Right renal cortex interstitium (tissue), 3 donors: ENCODE data around the gene SARS1. TPM values are rescaled to one million over a fixed set of nuclear protein-coding genes. Genes with fewer than 3 reads are reported as not detected.

ENCODE experiments used
- DNase-seq, 3 donors: peaks; one replicate each; pipeline ENCODE4 v3.0.0-alpha.2; 2013; ENCODE audit warnings: low read depth in 3 of 3, low spot score in 2 of 3
- polyA plus RNA-seq, 3 donors: library from polyadenylated mRNA; unstranded; fragments of 120-200 nt; gene quantifications; one replicate each; pipeline ENCODE4 v1.2.1, GENCODE V29; 2013; ENCODE audit not compliant: insufficient read length in 3 of 3

Gene SARS1
- polyA plus RNA-seq, 3 donors = 144 to 154 (median 150) TPM

- no peak for DNase-seq
Observed at GRCh38 chr1:109225711-109226445, 12.2 kb downstream of the SARS1 start.

DNA sequence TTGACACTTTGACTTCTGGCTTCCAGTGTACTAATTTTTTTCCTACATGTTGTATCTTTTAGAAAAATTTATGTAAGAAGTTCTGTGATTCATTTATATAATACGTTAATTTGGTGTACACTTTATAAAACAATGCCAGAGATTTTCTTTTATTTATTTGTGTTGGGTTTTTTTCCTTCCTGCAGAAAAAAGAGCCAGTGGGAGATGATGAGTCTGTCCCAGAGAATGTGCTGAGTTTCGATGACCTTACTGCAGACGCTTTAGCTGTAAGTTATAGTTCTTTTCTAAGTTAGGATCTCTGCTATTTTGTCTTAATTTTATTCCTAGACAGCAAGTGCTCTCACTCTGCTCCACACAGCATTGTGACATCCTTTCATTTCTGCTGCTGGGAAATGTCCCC, 14.4 kb downstream of the SARS1 start:
- no peak for DNase-seq

- no peak for DNase-seq
Observed at GRCh38 chr1:109229531-109230127, 15.9 kb downstream of the SARS1 start.

DNA sequence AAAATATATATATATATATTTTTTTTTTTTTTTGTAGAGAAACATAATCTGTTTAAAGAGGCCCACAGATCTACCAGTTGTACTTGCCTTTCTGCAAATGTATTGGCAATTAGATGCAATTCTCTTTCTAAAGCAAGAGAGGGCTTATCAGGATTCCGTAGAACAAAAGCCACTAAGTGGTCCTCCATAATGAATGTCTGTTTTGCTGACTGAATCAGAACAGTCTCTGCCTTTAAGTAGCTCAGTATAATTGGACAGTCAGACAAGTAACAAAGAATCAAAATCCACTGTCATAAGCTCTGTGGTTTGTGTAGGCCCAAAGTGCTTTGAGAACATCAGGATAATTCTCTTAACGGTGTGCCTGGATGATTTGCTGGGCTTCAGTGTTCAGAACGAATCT, 17.3 kb downstream of the SARS1 start:
- DNase-seq = no peak

DNA sequence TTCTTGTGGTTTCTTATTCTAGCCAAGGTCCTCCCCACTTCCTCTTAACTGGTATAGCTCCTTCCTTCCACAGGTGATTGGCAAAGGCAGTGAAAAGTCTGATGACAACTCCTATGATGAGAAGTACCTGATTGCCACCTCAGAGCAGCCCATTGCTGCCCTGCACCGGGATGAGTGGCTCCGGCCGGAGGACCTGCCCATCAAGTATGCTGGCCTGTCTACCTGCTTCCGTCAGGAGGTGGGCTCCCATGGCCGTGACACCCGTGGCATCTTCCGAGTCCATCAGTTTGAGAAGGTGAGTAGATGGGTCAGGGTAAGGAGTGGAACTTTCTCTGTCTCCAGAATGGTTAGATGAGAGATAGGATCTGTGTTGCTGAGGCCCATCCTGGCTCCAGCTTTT, 21.4 kb downstream of the SARS1 start:
- DNase-seq = no peak

- DNase-seq = no peak
Observed at GRCh38 chr1:109237512-109237911, 23.8 kb downstream of the SARS1 start.

DNA sequence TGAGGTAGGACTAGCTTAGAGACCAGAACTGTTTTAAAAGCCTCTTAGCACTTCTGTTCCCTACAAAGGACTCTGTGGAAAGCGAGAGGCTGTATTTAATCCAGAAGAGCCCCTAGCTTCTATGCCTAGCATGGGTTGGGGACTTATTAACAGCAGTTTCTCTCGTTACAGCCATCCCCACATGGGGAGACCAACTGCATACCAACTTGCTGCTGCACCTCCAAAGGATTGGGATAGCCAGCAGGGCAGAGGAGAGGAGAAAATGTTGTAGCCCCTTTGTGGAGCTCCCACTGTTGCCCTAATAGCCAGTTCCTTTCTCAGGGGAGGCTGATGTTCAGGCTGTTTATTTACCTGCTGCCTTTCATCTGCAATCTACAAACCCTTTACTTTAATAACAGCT, 24.7 kb downstream of the SARS1 start:
- DNase-seq = no peak

GRCh38 chr1:109239047-109239408, 25.3 kb downstream of the SARS1 start:
- no peak for DNase-seq

DNA sequence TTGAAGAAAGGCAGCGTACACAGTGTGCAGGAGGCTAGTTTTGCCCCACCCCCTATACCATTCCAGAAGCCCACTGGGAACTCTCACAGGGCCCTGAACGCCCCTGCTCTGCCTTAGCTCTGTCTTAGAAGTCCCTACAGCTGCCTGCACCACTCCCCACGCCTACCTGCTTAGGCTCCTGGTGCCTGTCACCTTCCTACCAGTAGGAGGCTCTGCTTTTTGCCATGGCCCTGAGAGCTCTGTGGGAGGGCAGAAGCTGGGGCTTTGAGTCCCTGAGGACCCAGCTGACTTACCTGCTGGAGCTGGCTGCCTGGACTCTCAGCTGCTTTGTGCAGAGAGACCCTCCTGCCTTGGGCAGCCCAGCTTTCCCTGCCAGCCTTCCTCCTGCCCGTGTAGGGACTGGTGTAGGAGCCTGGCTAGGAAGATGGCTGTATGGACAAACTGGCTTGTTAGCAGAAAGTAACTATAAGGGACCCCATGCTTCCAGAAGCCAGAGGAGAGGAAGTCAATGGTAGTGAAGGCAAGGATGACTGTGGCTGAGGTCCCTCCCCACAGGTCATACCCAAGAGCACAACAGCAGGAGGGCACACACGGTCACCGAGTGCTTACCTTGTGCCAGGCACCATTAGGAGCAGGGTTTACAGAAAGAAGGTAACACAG, 25.8 kb downstream of the SARS1 start:
- no peak for DNase-seq

GRCh38 chr1:109240158-109241152, 26.7 kb downstream of the SARS1 start:
- DNase-seq = no peak

GRCh38 chr1:109241344-109241743, 27.6 kb downstream of the SARS1 start:
- no peak for DNase-seq

GRCh38 chr1:109241841-109242345, 28.2 kb downstream of the SARS1 start:
- DNase-seq = no peak

DNA sequence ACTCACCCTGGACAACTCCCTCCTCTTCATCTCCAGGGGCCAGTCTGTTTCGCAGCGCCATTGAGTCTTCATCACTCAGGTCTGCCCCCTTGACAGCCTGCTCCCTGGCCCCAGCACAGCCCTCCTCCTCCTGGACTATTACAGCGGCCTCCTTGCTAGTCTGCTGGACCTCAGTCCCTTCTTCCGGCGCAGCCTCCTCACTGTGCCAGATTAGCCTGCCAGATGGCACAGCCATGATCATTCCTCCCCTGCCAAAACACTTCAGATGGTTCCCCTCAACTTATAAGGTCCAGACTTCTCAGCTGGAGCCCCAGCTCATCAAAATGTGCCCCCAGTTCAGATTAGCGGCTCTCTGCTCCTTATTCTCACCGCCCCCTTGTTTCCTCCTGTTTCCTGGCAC, 28.7 kb downstream of the SARS1 start:
- no peak for DNase-seq

DNA sequence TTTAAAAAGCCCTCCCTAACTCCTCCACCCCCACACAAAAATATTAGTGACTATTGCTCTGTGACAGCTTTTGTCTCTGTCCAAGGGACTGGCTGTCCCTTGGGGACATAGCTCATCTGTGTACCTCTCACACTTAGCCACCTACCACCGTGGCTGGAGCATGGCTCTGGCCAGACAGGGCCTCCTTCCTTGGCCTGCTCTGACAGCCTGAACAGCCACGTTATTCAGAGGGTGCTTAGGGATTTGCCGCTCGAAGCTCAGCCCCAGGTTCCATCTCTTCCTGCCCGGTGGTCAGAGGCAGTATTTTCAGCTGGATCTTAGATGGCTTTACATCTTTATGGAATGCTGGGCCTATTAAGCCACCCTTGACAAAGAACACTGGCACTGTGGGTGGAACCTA, 29.5 kb downstream of the SARS1 start:
- no peak for DNase-seq

- no peak for DNase-seq
Observed at GRCh38 chr1:109243860-109244552, 30.3 kb downstream of the SARS1 start.

DNA sequence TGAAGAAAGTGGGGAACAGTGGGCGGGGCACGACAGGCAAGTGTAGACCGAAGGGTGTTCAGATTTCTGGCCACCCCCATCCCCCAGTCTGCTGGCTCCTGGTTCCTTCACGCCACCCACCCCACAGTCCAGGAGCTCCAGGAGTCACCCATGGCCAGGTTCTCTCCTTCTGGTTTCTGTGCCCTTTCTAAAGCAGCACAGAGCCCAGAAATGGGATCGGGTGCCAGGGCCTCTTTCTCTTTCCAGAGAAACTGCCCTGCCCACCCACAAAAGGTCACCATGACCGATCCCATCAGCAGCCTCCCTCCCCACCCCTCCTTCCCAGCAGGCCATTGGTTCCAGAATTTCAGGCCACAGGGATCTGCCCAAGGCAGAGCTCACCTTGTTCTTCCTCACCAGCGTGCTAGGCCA, 32.4 kb downstream of the SARS1 start:
- DNase-seq = no peak

DNA sequence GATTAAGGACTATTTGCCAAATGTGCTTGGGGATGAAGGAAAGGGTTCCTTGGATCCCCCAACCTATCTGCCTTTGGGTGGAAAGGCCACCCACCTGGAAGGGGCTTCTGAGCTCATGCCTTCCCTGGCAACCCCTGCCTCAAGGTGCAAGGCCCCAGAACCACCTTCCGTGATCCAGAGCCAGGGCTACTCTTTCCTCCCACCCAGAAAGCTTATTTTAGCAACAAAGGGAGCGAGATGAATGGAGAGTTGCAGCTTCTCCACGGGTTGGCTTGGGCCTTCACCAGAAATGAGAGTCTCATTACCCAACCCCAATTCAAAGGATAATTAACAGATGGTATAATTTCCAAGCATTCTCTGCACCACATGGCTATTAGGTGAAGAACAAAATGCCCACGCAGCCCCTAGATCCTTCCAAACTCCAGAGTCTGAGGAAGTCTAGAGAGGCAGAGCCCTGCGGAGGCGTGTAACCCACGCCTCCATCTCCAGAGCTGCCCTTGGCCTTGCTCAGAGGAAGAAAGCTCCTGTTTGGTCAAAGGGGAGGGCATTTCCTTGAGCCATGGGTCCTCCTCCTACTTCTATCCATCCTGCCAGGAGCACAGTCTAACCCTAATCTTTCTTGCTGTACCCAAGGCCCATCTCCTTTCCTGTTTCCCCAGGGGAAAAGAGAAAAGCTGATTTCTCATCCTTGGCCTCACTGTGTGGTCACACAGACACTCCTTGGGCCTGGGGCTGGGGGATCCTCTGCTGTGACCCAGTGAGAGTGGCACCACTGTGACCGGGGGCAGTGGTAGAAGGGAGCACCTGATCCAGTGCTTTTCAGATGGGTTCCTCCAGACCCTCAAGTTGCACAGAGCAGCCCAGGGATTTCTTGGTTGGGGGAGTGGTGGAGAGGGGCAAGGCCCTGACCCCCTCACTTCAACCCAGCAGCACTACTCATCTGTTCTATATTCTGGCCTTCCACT, 34.0 kb downstream of the SARS1 start:
- no peak for DNase-seq

GRCh38 chr1:109248444-109248796, 34.7 kb downstream of the SARS1 start:
- no peak for DNase-seq
